OCI-M1 (cell line): ENCODE results near the gene CXCL14.

ENCODE experiments used
- DNase-seq: peaks from one replicate; lab custom pipeline; 2025; lab: John Stamatoyannopoulos, UW

CXCL14 gene

GRCh38 chr5:135567661-135568060, 11.1 kb downstream of the CXCL14 start:
- no peak for DNase-seq

GRCh38 chr5:135566422-135567400, 12.1 kb downstream of the CXCL14 start:
- DNase-seq = no peak

- peak; percentile 86 for DNase-seq
These were observed 12.9 kb downstream of the CXCL14 start for GRCh38 chr5:135565725-135566421.

GRCh38 chr5:135565266-135565665, 13.5 kb downstream of the CXCL14 start:
- no peak for DNase-seq

GRCh38 chr5:135564331-135564730, 14.5 kb downstream of the CXCL14 start:
- DNase-seq = no peak

GRCh38 chr5:135561266-135561665, 17.5 kb downstream of the CXCL14 start:
- no peak for DNase-seq

- DNase-seq = peak; percentile 93
These were observed 17.9 kb downstream of the CXCL14 start for GRCh38 chr5:135560858-135561257.

DNA sequence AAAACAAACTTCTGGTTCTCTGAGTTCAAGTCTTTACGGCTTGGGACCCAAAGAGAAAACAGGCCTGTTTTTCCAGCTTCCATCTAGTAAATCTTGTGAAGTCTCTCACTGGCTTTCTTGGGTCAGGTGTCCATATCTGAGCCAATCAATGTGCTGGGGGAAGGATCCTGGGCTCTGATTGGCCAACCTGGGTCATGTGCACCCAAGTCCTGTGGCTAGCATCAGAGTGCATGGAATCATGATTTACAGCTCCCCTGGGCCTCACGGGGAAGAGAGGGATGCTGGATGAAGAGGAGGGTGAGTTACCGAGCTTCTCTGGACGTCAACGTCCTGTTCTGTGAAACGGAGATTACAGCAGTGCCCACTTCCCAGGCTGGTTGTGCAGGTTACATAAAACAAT, 19.4 kb downstream of the CXCL14 start:
- peak; percentile 31 for DNase-seq

GRCh38 chr5:135557076-135557838, 21.5 kb downstream of the CXCL14 start:
- DNase-seq = no peak

- DNase-seq = no peak
These were observed 22.2 kb downstream of the CXCL14 start for GRCh38 chr5:135556620-135557019.

DNA sequence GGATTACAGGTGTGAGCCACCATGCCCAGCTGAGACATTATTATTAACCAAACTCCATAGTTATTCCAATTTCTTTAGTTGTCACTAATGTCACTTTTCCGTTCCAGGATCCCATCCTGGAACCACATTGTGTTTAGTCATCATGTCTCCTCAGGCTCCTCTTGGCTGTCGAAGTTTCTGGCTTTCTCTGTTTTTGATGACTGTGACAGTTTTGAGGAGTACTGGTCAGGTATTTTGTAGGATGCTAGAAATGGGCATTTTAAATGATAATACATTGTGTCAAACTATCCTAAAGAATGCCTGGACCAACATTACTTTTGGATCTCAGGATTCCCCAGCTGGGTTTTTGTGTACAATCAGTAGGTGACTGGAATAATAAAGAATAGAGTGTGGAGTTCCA, 23.3 kb downstream of the CXCL14 start:
- DNase-seq = no peak

- no peak for DNase-seq
These were observed 24.9 kb downstream of the CXCL14 start for GRCh38 chr5:135553688-135554462.

- DNase-seq = peak; percentile 77
These were observed 27.0 kb downstream of the CXCL14 start for GRCh38 chr5:135551593-135552447.

DNA sequence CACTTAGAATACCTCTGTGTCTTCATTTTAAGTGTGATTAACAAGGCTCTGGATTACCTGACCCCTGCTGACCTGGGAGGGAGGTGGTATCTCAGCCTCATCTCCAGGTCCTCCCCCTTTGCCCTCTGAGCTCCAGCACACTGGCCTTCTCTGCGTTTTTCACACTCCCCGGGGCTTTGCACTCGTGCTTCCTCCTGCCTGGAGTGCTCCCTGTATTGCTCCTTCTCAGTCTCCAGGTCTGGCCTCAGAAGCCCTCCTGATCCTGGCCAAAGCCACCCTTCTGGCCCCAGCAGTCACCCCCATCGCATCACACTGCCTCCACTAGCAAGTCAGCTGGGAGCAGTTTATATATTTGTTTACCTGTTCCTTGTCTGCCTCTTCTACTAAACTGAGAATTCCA, 29.4 kb downstream of the CXCL14 start:
- no peak for DNase-seq

- DNase-seq = no peak
These were observed 31.1 kb downstream of the CXCL14 start for GRCh38 chr5:135547590-135548254.

DNA sequence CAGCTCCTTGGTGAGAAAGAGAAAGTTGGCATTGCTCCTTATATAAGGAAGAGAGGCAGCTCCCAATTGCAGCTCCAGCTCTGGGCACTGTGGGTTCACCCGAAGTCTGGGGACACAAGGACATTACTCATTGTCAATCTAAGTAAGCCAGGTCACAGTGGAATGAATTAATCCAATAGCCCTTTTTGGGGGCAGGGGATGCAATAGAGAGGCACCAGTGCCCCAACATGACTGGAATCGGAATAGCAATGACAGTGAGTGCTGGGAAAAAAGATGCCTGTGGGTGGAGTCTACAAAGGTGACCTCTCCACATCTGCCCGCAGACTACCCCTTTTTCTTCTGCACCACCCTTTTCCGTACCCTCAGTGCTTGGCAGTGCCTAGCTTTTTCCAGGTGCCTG, 31.9 kb downstream of the CXCL14 start:
- DNase-seq = no peak

GRCh38 chr5:135546101-135546500, 32.7 kb downstream of the CXCL14 start:
- DNase-seq = no peak

GRCh38 chr5:135545099-135545498, 33.7 kb downstream of the CXCL14 start:
- no peak for DNase-seq

GRCh38 chr5:135543485-135544304, 35.1 kb downstream of the CXCL14 start:
- DNase-seq = no peak
